ENCODE measurements around the gene LRRC36.

LRRC36 gene

DNA sequence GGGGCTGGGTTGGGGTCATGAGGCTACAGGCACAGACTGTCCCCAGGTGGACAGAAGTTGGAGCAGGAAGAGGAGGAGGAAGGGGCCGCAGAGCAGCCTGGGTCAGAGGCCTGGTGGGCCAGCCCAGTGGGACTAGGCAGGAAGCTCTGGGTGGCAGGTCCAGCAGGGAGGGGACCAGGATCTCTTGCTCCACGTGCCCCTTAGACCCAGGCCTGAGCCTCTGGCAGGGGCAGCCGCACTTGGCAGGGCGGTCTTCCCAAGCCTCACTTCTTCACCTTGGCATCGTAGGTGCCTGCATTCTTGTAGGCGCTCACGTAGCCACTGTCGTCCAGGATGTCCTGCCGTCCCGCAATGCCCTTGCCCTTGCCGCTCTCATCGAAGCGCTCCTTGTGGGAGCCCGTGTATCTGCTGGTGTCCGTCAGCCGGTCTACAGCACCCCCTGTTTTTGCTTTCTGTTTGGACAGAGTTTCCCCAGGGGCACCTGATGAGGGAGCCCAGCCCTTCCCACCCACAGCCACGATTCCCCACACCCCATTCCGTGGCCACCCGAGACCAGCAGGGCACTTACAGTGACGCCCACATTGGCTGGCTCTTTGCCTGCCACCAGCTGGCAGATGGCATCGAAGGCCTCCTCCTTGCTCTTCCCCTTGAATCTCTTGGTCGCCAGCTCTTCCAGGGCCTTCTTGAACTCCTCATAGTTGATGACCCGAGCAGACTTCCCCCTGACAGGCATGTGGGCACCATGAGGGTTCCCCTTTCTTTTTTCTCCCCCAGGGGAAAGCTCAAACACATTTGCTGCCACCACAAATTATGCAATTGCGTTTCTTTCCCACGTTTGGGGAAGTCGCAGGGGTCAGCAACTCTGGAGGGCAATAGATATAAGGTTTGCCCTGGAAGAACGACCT, 63.5 kb downstream of the LRRC36 start:
- no peak for DNase-seq (ENCODE audit: low read depth in 2 of 2)

DNA sequence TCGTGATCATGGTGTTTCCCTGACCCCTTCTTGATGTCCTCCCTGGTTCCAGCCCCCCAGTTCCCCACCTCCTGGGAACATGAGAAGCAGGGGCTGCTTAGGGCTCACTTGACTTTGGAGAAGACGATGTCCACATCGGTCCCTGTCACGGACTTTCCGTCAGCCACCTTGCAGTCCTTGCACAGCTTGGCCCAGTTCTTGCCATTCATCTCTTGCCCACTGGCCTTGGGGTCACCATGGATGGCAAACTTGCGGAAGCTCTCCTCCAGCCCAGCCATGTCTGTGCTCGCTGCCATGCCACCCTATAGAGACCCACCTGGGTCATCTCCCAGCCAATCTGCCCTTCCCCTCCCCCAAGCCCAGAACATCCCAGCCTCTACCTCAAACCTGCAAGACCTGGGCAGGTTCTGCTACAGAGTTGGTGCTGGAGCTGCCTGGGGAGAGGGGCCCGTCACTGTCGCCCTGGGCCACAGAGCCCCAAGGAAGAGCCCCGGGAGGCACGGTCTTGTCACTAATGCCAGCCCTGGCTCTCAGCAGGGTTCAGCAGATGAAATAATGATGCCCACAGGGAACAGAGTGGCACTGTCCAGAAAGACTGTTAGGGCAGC, 64.3 kb downstream of the LRRC36 start:
- no peak for DNase-seq (ENCODE audit: low read depth in 2 of 2)

DNA sequence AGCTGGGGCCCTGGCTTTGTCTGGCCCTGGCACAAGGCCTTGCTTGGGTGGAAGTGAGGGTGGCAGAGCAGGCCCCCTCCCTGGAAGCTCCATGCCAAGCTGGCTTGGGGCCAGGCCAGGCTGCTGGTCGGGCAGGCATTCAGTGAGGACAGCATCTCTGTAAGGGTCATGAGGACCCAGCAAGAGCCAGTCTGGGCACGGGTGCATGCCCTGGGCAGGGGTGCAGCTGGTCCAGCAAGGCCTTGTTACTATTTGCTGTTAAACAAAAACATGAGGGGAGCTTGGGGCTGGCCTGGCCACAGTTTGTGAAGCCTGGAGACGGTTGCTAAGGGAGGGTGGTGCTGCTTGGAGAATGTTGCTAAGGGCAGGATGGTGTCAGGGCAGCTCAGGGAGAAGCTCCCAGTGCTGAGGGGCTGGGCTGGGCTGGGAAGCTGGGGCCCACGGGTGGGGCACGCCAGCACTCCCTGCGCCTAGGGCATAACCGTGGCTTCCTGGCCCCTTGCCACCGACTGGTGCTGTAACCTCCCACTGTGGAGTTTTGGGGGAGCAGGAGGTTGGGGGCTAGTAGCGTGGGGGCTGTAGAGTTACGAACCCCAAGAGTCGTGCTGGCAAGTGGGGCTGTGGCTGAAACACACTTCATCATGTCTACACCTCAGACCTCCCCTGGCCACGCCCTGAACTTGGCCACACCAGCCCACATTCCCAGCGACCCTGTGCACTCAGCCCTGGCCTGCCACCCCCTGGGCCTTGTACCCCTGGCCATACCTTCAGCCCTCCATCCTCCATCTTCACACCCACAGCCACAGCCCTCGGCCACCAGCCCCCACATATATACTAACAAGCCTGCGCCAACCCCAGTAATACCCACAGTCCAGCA, 65.0 kb downstream of the LRRC36 start:
- DNase-seq (ENCODE audit: low read depth in 2 of 2): no peak

DNA sequence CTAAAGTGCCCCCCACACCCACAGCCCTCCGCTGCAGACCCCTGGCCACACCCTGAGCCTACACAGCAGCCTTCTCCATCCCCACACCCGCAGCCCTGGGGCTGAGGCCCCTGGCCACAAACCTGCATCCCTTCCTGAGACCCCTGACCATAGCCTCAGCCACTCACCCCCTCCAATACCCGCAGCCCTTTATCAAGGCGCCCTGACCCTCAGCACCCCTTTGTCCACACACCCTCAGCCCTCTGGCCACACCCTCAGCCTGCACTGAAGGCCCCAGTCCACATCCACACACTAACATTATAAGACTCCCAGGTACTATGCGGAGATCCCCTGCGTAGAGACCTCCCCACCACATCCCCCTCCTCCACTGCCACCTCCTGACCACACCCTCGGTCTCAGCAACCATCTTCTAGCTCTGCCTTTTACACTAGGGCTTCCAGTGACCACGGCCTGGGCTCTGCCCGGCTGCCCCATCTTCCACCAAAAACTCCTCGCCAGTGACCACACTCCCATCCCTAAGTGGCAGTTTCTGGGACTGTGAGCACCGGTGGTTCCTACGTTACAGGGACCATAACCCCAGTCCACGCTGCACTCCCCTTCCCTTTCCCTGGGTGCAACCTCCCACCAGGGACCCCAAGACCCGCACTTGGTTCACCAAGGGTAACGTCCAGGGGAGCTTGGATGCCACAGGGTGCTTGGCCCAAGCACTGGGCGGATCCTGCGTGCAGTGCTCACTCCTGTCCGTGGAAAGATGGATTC, 65.9 kb downstream of the LRRC36 start:
- no peak for DNase-seq (ENCODE audit: low read depth in 2 of 2)

DNA sequence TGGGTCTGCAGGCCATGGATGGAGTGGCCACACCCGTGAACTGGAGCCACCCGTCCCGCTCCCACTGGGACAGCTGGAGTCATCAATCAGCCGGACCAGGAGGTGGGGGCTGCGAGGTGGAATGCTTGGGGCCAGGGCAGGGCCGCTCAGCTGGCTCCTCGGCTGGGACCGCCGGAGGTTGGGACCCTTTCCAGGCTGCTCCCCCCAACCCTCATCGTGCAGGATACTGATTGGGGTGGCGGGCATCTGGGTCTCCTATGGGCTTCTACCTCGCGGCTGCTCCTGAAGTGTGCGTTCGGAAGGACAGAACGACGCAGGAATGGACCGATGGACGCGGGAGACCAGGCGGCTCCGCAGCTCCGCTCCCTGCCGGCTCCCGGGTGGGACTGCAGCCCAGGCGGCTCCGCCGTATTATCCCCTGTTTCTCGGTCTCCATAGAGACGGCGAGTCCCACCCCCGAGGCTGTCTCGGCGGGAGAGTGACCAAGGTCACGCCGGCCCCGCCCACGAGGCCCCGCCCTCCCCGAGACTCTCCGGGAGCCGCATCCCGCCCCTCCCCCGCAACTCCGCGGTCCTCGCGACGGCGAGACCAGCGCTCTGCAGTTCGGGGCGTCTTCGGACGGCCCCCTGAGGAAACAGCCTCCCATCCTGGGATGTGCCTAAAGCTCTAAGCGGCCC, 66.6 kb downstream of the LRRC36 start, which contains the start of gene TPPP3:
TPPP3 (minus strand) TSS at position 388 of the 677 bp plus-strand sequence. CDS start 2,387 bp downstream, outside the sequence.
- DNase-seq (ENCODE audit: low read depth in 2 of 2): no peak

DNA sequence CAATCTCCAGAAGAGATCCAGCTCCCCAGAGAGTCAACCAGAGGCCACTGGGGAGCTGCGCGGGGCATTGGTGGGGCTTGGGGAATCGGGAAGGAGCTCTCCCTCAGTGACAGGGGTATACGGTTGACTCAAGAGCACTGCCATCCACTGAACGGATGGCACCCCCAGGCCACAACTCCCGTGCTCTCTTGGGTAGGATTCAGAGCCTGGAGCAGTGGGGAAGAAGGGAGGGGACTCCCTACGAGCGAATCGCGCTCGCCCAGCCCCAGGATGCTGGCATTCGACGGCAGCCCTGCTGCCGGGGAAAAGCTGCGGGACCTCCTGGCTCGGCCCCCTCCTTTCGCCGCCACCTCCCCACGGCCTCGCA, 67.2 kb downstream of the LRRC36 start:
- DNase-seq (ENCODE audit: low read depth in 2 of 2): no peak

DNA sequence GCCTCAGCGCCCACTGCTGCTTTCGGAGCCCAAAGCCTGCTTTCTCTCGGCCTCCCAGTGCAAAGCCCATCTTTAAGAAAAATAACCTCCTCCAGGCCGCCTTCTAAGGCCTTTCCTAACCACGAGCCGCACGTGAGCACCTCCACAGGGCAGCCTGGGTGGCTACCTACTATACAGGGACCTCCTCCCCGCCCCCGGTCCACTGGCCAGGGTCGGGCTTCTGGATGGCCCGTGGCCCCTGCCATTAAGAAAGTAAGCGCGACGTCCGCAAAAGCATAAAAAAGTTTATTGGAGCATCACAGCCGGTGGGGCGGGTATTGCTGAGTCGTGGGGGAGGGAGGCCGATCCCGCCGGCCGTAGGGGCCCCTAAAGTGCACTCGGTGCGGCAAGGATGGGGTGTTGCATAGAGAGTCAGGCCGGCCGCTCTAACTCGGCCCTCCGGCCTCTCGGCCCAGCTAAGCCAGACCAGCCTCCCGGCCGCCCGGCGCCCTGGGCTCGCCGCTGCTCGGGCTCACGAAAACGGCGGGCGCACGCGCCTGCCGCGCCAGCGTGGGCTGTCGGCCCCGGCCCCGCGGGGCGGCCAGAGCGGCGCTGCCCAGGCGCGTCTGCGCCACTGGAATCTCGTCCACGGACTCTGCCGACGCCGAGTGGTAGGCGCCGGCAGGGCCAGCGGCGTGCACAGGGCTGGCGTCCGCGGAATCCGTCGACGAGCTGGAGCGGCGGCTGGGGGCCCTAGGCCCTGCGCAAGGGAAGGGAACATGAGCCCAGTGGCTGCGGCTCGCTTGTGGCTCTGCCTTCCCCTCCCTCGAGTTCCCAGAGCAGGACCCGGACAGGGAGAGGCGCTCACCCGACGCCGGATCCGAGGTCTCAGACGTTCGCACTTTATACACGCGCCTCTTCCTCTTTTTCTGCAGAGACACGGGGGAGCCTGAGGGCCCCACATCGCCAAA, 67.8 kb downstream of the LRRC36 start:
- no peak for DNase-seq (ENCODE audit: low read depth in 2 of 2)

DNA sequence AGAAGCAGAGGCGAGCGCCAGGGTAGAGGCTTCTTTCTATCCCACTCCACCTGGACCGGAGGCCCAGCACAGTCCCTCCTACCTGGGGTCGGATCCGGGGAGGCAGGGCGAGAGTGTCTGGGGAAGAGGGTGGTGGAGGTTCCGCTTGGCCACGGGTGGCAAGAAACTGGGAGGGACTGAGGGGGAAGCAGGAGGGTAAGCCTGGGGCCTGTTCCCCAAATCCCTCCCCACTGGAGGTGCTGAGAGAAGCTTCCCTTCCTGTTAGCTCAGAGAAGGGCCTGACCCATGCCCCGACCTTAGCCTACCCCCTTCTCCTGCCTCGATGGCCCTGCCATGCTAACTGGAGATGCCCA, 68.5 kb downstream of the LRRC36 start:
- no peak for DNase-seq (ENCODE audit: low read depth in 2 of 2)

DNA sequence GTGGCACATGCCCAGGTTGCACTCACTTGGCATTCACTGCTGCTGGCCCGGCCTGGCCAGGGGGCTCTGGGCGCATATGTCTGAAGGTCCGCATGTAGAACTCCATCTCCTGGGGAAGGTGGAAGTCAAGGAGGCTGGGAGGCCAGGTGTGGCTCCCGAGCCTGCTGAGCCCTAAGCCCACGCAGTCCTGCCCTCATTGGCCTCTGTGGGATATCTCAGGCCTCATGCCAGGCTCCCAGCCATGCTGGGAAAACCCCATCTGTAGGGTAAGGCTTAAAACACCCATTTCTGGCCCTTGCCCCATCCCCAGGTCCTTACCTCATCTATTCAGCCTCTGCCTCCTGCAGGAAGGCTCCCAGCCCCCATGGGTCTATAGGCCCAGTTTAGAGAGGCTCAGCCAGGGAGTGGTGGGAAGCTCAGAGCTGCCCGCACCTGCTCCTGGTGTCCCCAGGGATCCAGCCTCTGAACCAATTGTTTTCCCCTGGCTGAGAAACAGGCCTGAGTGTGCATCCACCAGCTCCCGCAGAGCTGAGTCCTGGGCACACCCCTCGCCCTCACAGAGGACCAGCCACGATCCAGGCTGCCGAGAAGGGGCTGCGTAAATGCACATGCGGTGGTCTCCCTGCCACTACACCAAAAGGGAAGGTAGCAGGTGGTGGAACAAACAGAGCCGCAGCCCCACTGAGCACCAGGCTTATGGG, 69.0 kb downstream of the LRRC36 start:
- no peak for DNase-seq (ENCODE audit: low read depth in 2 of 2)

DNA sequence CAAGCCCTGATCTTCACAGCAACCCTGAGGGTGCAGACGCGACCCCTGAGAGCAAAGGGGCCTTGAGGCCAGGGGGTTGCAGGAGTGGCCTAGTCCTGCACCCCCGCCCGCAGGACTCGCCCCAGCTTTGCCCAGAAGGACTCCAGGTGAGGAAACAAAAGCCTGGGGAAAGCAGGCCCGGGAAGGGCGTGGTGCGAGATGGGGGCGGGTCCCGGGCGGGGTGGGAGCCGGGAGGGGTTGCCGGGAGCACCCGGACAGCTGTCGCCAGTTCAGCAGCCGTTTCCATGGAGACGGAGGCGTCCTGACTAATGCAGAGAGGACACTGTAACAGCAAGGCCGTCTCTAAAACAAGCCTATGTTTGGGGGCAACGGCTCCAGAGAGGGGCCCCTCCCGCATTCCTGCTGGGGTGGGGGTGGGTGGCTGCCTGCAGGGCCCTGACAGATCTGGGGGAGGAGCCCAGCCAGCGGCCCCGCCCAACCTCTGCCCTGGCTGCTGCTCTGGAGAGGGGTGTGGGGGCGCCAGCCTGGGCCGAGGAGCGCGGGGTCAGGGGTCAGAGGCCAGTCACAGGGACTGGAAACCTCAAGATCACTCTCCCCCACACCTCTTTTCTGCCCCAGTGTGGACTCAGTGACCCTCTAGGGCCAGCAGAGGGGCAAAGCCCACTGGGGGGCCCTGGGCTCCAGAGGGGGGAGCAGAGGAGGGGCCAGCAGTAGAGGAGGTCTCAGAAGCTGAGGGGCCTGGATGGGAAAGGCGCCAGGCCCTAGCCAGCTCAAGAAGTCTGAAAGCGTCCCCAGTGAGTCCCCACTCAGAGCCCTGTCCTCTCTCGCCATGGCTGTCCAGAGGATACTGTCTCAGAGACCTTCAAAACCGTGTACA, 69.8 kb downstream of the LRRC36 start:
- DNase-seq (ENCODE audit: low read depth in 2 of 2): no peak

DNA sequence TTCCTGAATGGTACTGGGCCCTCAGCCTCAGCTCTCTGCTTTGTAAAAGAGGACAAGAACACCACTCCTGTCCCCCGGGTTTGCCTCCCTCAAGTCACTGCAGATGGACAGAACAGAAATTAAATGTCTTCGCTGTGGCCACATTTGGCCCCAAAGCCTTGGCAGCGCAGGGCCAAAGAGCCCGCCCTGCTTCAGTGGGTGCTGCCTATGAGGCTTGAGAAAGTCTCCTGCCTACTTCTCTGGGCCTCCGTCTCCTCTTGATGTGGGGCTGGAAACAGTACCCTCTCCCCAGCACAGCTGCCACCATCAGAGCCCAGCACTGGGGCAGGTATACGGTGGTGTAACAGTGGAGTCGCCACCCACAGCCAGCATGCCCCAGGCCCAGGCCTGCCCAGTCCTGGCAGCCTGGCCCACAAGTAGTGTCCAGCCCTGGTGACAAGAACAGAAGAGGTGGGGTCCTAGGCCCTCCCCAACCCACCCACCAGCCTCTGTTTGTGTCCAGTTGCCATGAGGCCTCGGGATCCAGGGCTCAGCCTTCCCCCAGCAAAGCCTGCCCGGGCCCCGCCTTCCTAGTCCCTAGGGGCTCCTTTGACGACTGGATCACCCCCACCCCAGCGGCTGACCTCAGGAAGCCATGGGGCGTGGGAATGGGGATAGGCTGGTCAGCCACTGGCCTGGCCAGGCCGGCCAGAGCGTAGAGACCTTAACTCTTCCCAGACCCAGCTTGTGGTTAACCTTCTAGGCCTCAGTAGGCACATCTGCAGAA, 70.6 kb downstream of the LRRC36 start:
- no peak for DNase-seq (ENCODE audit: low read depth in 2 of 2)

DNA sequence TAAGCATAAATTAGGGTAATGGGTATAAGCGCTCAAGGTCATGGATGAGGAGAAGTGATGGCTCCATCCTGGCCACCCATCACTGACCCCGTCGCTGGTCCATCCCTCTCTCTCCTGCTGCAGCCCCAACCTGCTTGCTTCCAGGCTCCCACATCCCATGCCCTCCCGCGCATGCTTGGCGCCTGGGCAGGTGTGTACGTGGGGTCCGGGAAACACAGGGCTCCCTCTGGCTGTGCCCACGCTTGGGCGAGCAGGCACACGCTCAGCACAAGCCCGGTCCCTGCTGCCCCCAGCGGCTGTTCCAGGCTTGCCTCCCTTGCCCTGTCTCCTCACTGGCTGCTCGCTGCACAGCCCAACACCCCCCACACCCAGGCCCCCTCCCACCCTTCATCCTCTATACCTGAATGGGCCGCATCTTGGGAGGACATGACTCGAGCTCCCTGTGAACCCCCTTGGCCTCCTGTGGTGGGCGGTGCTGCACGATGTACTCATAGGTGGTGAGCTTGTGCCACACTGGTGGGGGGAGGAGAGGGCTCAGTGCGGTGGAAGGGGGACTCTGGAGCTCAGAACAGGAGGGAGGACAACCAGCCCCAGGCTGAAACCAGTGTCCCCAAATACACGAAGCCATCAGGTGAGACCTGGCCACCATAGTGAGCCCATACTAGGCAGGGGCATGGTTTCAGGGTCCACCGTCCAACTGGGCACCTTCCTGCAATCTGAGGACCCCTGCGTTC, 71.4 kb downstream of the LRRC36 start:
- DNase-seq (ENCODE audit: low read depth in 2 of 2): no peak

DNA sequence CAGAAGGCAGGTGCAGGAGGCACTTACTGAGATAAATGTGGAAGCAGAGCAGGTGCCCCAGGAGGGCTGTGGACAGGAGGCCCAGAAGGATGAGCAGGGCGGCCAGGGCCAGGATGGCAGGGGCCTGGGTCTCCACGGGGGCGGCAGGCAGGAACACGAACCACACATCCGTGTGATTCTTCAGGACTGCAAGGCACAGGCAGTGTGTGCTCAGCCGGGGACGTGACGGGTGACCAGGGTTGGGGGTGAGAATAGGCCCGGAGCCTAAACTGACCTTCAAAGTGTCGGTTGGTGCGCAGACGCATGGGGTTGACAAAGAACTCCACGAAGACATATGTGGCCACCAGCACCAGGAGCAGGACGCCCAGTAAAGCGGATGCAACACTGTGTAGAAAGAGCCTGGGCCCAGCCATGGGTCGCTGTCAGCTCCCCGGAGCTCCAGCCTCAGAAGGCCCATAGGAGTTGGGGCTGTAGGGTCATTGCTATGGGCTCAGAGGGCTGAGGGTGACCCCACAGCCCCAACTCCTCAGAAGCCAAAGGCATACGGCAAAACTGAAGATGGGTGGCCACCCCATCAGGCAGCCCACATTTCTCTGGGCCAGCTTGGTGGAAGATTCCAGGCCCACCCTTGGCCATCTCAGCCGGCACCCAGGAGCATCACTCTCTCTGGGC, 72.1 kb downstream of the LRRC36 start:
- no peak for DNase-seq (ENCODE audit: low read depth in 2 of 2)

DNA sequence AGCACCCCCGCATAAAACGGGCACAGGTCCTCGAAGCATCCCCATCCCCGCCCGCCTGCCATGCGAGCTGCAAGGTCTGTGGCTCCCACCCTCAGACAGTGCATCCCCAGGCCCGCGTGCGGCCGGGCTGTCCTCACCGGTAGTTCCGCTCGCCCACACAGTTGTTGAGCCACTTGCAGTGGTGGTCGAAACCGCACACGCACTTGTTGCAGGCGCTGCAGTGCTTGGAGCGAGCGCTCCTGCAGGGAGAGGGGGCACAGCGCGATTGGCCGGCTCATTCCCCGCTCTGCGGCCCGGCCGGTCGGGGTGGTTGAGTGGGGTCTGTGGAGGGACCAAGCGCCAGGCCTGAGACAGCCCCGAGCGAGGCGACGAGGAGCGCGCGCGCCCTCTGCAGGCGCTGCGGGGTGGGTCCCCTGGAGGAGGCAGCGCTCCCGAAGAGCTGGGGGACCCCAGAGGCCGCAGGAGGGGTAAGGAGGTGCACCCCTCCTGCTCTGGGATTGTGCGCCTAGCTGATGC, 72.7 kb downstream of the LRRC36 start:
- DNase-seq (ENCODE audit: low read depth in 2 of 2): no peak

DNA sequence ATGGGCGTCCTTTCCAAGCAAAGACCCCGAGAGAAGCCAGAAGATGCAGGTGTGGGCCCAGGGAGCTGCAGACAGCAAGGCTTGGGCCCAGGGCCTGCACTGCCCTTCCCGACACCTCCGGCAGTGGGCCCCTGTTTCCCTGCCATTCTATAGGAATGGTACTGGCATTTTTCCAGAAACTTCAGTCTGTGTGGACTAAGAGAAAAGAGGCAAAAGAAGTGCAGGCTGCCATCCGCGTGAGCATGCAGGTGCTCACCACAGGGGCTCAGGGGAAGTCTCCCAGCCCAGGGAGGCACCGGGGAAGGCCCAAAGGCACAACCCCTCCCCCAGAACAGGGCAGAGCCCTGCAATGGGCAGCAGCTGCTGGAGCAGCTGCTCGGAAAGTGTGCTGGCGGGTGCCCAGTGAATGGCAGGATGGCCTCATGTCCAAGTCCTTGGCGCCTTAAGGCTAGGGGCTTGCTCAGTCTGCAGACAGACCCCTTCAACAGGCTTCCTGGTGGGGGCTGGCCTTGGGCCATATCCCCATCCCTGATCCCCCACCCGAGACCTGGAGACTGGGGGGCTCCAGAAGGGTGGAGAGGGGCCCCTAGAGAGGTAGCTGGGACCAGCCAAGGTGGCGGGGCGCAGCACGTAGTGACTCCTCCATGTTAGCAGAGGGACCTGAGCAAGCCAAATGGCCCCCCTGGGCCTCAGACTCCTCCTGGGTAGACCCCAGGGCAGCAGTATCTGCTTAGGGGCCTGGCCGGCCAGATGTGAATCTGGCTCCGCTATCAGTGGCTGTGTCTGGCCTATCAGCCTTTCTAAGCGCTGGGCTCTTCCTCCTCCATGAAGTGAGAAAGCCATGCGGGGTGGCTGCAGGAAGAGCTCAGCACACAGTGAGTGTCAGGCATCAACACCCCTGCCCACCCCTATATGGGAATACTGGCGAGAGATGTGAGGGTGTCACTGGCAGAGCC, 73.4 kb downstream of the LRRC36 start:
- DNase-seq (ENCODE audit: low read depth in 2 of 2): no peak
